Endothelial cell of umbilical vein (primary cell): ENCODE measurements around the gene EEFSEC. TPM values are rescaled to one million over a fixed set of nuclear protein-coding genes. Genes with fewer than 3 reads are reported as not detected.

Experiments used
- BruUV-seq: library from RNA; stranded (reverse); fragments of 400-500 nt; replicated peaks from 2 replicates; lab custom pipeline; 2021; lab: Mats Ljungman, UMichigan
- CTCF ChIA-PET: fragments of 300-600, 350-600 bp; sonication (Branson Sonifier 250); formaldehyde crosslinking; loops from one replicate; lab custom pipeline; 2021; ENCODE audit warnings: antibody characterized with exemption, inconsistent platforms; lab: Charles Lee
- POLR2A ChIA-PET: fragments of 300-600, 350-600 bp; sonication (Branson Sonifier 250); formaldehyde crosslinking; loops from one replicate; lab custom pipeline; 2021; ENCODE audit warnings: antibody characterized with exemption, inconsistent platforms; lab: Charles Lee
- DNase-seq: peaks from one replicate; pipeline ENCODE4 v3.0.0-alpha.2; 2011; ENCODE audit warnings: low read depth, low spot score
- FAIRE-seq: peaks from 2 replicates; lab custom pipeline; 2011; peaks lifted over from hg19 to GRCh38; lab: Jason Lieb, UNC
- H2AFZ ChIP-seq: 2 replicates; pipeline ENCODE4 v1.6.0; 2012; ENCODE audit warnings: low read depth, low read length, control low read depth, inconsistent platforms
- H3K27ac ChIP-seq: 2 replicates; pipeline ENCODE4 v1.5.1; 2011; ENCODE audit warnings: low read depth, mild to moderate bottlenecking, control low read depth, low read length, moderate library complexity; ENCODE audit not compliant: insufficient read depth
- H3K27me3 ChIP-seq, 2 experiments: 2 replicates each; pipeline versions ENCODE4 v1.6.0 to v1.6.1; 2011; ENCODE audit warnings: low read length in 2 of 2, mixed read lengths in 1 of 2; ENCODE audit not compliant: control insufficient read depth in 2 of 2, insufficient read depth in 2 of 2
- H3K36me3 ChIP-seq, 2 experiments: 2 replicates in 1 of 2; 3 replicates in 1 of 2; pipeline ENCODE4 v1.5.1; 2011; ENCODE audit warnings: low read length in 2 of 2, mild to moderate bottlenecking in 1 of 2, moderate library complexity in 1 of 2; ENCODE audit not compliant: control insufficient read depth in 2 of 2, insufficient read depth in 2 of 2; ENCODE audit errors: extremely low read depth in 1 of 2
- H3K4me1 ChIP-seq: 3 replicates; pipeline ENCODE4 v1.5.1; 2011; ENCODE audit warnings: mild to moderate bottlenecking, low read length; ENCODE audit not compliant: control insufficient read depth, insufficient read depth; ENCODE audit errors: extremely low read depth
- H3K4me2 ChIP-seq: 2 replicates; pipeline ENCODE4 v1.6.1; 2011; ENCODE audit warnings: low read length, control low read depth, mixed read lengths; ENCODE audit not compliant: insufficient read depth
- H3K4me3 ChIP-seq, 3 experiments: fragments of 200-600 bp in 1 of 3; sonication (generic), shearing (Covaris generic) in 1 of 3; replicated peaks in 1 of 3; 2 replicates each; pipeline ENCODE4 v1.5.1; 2011 to 2016; ENCODE audit warnings: control low read depth in 3 of 3, low read length in 3 of 3, mild to moderate bottlenecking in 2 of 3, inconsistent platforms in 1 of 3, low read depth in 1 of 3, moderate library complexity in 1 of 3; ENCODE audit not compliant: insufficient read depth in 1 of 3
- H3K79me2 ChIP-seq: 2 replicates; pipeline ENCODE4 v1.6.0; 2012; ENCODE audit warnings: low read length, inconsistent platforms; ENCODE audit not compliant: control insufficient read depth, insufficient read depth
- H3K9ac ChIP-seq: replicated peaks from 2 replicates; pipeline ENCODE3; 2011; ENCODE audit warnings: low read length, control low read depth; ENCODE audit not compliant: insufficient read depth; ENCODE audit errors: extremely low read depth
- H3K9me1 ChIP-seq: replicated peaks from 3 replicates; pipeline ENCODE4 v1.6.0; 2011; ENCODE audit warnings: mild to moderate bottlenecking, low read length; ENCODE audit not compliant: control insufficient read depth, insufficient read depth; ENCODE audit errors: extremely low read depth
- H3K9me3 ChIP-seq: replicated peaks from 2 replicates; pipeline ENCODE4 v1.5.1; 2012; ENCODE audit warnings: low read length, inconsistent platforms; ENCODE audit not compliant: control insufficient read depth, insufficient read depth
- H4K20me1 ChIP-seq: replicated peaks from 2 replicates; pipeline ENCODE3; 2011; ENCODE audit warnings: mild to moderate bottlenecking, low read length; ENCODE audit not compliant: control insufficient read depth, insufficient read depth; ENCODE audit errors: extremely low read depth
- EZH2 ChIP-seq: IDR thresholded peaks from 2 replicates; pipeline ENCODE4 v1.6.1; 2012; ENCODE audit warnings: borderline replicate concordance, low read depth, mild to moderate bottlenecking, moderate library complexity, low read length, inconsistent platforms; ENCODE audit not compliant: severe bottlenecking
- FOS ChIP-seq: IDR thresholded peaks from 2 replicates; pipeline ENCODE4 v1.6.1; 2011; ENCODE audit warnings: mild to moderate bottlenecking, low read length, moderate library complexity, borderline replicate concordance; ENCODE audit not compliant: insufficient read depth
- GATA2 ChIP-seq: IDR thresholded peaks from 2 replicates; pipeline ENCODE4 v1.7.0; 2011; ENCODE audit warnings: low read depth, mild to moderate bottlenecking, moderate library complexity, mixed read lengths, low read length; ENCODE audit not compliant: insufficient read length, insufficient read depth
- JUN ChIP-seq: IDR thresholded peaks from 2 replicates; pipeline ENCODE4 v1.6.1; 2011; ENCODE audit warnings: borderline replicate concordance, low read depth; ENCODE audit not compliant: insufficient read length, insufficient read depth
- MAX ChIP-seq: IDR thresholded peaks from 2 replicates; pipeline ENCODE4 v1.6.1; 2011; ENCODE audit not compliant: insufficient read depth, insufficient read length
- MYC ChIP-seq: IDR thresholded peaks from one replicate; pipeline ENCODE4 v1.6.1; 2011; ENCODE audit warnings: mild to moderate bottlenecking, low read depth, low read length
- POLR2A ChIP-seq: IDR thresholded peaks from 2 replicates; pipeline ENCODE4 v1.6.1; 2012; ENCODE audit warnings: low read depth, mild to moderate bottlenecking, control low read depth, low read length
- POLR2AphosphoS5 ChIP-seq: IDR thresholded peaks from 2 replicates; pipeline ENCODE4 v1.6.1; 2012; ENCODE audit warnings: low read depth, mild to moderate bottlenecking, control low read depth, low read length, moderate library complexity; ENCODE audit not compliant: insufficient read depth
- dilution Hi-C: fragments of 300-500 bp; cut with MboI; formaldehyde crosslinking; loops from one replicate; pipeline ENCODE4 v1.15.0; 2019; ENCODE audit warnings: low sequenced_read_pairs; ENCODE audit not compliant: extremely low pct_ligation_motif_present
- intact Hi-C: fragments of 100-400 bp; cut with micrococcal nuclease; formaldehyde crosslinking; loops from one replicate; pipeline ENCODE4 v1.10.0; 2022
- polyA plus RNA-seq, 4 experiments: library from polyadenylated mRNA; depleted of rRNA in 3 of 4; stranded (reverse) in 3 of 4; unstranded in 1 of 4; fragments of >200 nt; gene quantifications; 2 replicates each; pipeline versions ENCODE4 v1.2.1 to v1.2.3, GENCODE V29; 2011 to 2012; ENCODE audit warnings: missing spikeins in 1 of 4
- total RNA-seq: library from RNA; stranded (reverse); gene quantifications from 2 replicates; pipeline ENCODE4 v1.2.3, GENCODE V29; 2021
- TF ChIP-seq, protein P1 (sequence below), 2 donors: IDR thresholded peaks; 1 replicate in 1 of 2; 2 replicates in 1 of 2; pipeline ENCODE4 v1.5.1; 2011; ENCODE audit warnings: low read length in 2 of 2, mild to moderate bottlenecking in 2 of 2, moderate library complexity in 2 of 2, control low read depth in 1 of 2, inconsistent platforms in 1 of 2, low read depth in 1 of 2; ENCODE audit not compliant: insufficient read depth in 1 of 2; ENCODE audit errors: extremely low read depth in 1 of 2

The EEFSEC gene
- total and polyA plus RNA-seq, 2 donors (not counting 3 experiments of a cell fraction or from before 2014, with no cell fraction given), result 13.1 to 14.5 TPM

DNA sequence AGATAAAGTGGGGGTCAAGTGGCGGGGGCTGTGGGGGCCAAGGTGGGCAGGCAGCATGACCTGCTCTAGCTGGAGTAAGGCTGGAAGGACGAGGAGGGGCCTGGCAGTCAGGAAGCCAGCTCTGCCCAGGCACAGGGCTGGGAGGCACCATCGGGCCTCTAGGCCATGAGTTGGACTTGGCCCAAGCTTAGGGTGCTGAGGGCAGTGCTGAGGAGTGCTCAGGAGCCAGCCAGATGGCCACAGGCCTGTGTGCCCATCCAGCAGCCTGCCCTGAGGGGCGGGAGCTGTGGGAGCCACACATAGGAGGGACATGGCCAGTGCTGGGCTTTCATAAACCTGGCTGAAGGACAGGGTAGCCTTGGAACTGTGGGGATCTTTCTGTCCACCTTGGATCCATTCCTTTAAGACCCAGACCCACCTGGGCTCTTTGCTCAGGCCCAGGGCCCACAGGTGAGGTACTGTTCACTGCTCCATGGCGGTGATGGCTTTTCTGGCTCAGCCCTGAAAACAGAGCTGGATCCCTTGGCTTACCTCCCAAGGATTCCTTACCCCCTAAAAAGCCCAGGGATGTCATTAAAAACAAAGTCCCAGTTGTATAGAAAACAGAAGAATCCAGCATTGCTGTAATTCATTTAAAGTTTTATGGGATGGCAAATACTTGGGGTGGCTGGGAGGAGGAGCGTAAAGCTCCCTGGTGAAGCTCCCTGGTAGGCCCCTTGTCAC is 176.4 kb downstream of the EEFSEC start:
- intact Hi-C loops (loop anchor here (10.0 kb wide), 2 partner anchors 235 to 255 kb away; no protein-coding TSS in a partner anchor), dilution Hi-C loops (no loop called here)
- H3K9me1 ChIP-seq, result no peaks in the 10 kb centered on the region
- H3K4me3 ChIP-seq, result no peak overlapping the region
- H3K27me3 ChIP-seq, result no peaks in the 10 kb centered on the region
- ChIA-PET CTCF (interaction anchor here (1.3 kb wide), 1 partner anchor 9 kb away, joined by 5 read pairs; no protein-coding TSS in a partner anchor), POLR2A (no interaction called here)
- no peak for FAIRE-seq
- H4K20me1 ChIP-seq, result no peaks in the 10 kb centered on the region
- no TSS peak for BruUV-seq
- no peak overlapping the region for H3K27ac ChIP-seq
- no peaks in the 10 kb centered on the region for H3K4me1 ChIP-seq
- H3K36me3 ChIP-seq, result no peaks in the 10 kb centered on the region
- H3K9me3 ChIP-seq, result no peaks in the 10 kb centered on the region
- H2AFZ ChIP-seq, result no peak overlapping the region
- H3K4me2 ChIP-seq, result no peak overlapping the region
- H3K79me2 ChIP-seq, result no peaks in the 10 kb centered on the region
- no peak overlapping the region for H3K9ac ChIP-seq
- DNase-seq, result no peak
- TF ChIP-seq GATA2 (no peak), FOS (no peak), EZH2 (no peak), POLR2AphosphoS5 (no peak), MYC (no peak), JUN (no peak), POLR2A (no peak), MAX (no peak)
- TF ChIP-seq, protein P1, sequence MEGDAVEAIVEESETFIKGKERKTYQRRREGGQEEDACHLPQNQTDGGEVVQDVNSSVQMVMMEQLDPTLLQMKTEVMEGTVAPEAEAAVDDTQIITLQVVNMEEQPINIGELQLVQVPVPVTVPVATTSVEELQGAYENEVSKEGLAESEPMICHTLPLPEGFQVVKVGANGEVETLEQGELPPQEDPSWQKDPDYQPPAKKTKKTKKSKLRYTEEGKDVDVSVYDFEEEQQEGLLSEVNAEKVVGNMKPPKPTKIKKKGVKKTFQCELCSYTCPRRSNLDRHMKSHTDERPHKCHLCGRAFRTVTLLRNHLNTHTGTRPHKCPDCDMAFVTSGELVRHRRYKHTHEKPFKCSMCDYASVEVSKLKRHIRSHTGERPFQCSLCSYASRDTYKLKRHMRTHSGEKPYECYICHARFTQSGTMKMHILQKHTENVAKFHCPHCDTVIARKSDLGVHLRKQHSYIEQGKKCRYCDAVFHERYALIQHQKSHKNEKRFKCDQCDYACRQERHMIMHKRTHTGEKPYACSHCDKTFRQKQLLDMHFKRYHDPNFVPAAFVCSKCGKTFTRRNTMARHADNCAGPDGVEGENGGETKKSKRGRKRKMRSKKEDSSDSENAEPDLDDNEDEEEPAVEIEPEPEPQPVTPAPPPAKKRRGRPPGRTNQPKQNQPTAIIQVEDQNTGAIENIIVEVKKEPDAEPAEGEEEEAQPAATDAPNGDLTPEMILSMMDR (IDR thresholded peaks at IDR 0.05; ENCODE audit: extremely low read depth in 1 of 2, insufficient read depth in 1 of 2, low read depth in 1 of 2, low read length in 2 of 2), result no peak
